HepG2 (cell line): ENCODE measurements around the gene SEPTIN5. TPM values are rescaled to one million over a fixed set of nuclear protein-coding genes. Genes with fewer than 3 reads are reported as not detected.
A peak's percentile ranks its signal among the peaks of the same experiment; 100 is the strongest.

ENCODE experiments used
- EZH2 ChIP-seq: conservative IDR thresholded peaks from 2 replicates; pipeline ENCODE4 v1.6.1; 2012; ENCODE audit warnings: mild to moderate bottlenecking, low read depth, low read length, moderate library complexity
- ZNF512B ChIP-seq: sonication (generic); formaldehyde crosslinking; IDR thresholded peaks from 2 replicates; pipeline ENCODE4 v1.5.1; 2020; ENCODE audit warnings: missing genetic modification reagents, mild to moderate bottlenecking, borderline replicate concordance
- polyA plus RNA-seq, 8 experiments: library from polyadenylated mRNA; depleted of rRNA in 3 of 8; stranded (reverse) in 7 of 8; unstranded in 1 of 8; fragments of >200 nt; fragmentation: Illumina TruSeq in 4 of 8; extraction: Trizol in 4 of 8; gene quantifications; 2 replicates each; pipeline versions ENCODE4 v1.2.1 to v1.2.3, GENCODE V29; 2011 to 2016; ENCODE audit warnings: low read depth in 4 of 8, missing spikeins in 1 of 8, mixed read lengths in 1 of 8; ENCODE audit not compliant: insufficient read depth in 1 of 8
- total RNA-seq, 5 experiments: library from RNA; depleted of rRNA; stranded (reverse); fragments of >200 nt; fragmentation: Illumina TruSeq; extraction: Trizol; gene quantifications; 2 replicates each; pipeline ENCODE4 v1.2.3, GENCODE V29; 2016; ENCODE audit warnings: low read depth in 1 of 5
- TF ChIP-seq, protein P1 (sequence below): sonication (generic); formaldehyde crosslinking; IDR thresholded peaks from 2 replicates; pipeline ENCODE4 v1.4.0; 2020; ENCODE audit warnings: mild to moderate bottlenecking, missing genetic modification reagents
- TF ChIP-seq, protein P2 (sequence below): sonication (generic); formaldehyde crosslinking; IDR thresholded peaks from 2 replicates; pipeline ENCODE4 v1.5.0; 2020; ENCODE audit warnings: mild to moderate bottlenecking, missing genetic modification reagents

The SEPTIN5 gene
- total and polyA plus RNA-seq, 2 of the 13 experiments (the other 11 are each of a cell fraction or from before 2014, with no cell fraction given) = 0.33 TPM; not detected in 1

DNA sequence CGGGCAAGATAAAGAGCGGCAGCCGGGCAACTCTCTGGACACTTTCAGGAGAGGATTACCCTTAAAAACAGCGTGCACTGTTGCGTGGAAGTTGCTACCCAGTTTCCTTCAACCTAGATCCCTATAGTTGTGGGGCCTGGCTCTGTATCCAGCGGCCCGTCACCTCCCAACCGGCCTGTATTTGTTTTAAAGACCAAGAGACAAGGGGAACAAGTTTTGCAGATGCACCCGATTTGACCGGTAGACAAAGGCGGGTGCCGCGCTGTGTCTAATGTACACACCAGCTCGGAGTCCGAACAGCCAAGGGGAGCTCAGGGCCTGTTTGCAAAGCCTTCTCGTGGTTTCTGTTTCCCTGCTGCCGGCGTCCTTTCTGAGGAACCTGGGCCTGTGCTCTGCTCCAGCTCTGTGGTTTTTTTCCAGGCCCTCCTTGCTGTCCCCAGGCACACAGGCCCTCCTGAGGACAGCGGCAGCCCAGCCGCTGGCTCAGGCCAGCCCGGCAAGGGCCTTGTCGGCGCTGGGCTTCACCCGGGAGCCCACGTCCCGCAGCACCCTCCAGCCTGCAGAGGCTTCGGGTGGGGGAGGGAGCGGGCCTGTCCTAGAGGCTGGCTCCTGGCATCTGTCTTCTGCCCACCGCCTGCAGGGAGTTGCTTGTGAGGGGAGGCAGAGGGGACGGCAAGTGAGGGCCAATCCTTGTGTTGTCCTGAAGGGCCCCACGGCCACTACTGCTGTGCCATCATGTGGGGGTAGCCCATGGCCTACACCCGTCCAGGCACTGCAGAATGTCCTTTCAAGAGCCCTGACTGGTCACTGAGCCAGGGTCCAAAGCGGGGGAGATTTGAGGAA is 47.6 kb downstream of the SEPTIN5 start (continued):
- TF ChIP-seq, protein P1, sequence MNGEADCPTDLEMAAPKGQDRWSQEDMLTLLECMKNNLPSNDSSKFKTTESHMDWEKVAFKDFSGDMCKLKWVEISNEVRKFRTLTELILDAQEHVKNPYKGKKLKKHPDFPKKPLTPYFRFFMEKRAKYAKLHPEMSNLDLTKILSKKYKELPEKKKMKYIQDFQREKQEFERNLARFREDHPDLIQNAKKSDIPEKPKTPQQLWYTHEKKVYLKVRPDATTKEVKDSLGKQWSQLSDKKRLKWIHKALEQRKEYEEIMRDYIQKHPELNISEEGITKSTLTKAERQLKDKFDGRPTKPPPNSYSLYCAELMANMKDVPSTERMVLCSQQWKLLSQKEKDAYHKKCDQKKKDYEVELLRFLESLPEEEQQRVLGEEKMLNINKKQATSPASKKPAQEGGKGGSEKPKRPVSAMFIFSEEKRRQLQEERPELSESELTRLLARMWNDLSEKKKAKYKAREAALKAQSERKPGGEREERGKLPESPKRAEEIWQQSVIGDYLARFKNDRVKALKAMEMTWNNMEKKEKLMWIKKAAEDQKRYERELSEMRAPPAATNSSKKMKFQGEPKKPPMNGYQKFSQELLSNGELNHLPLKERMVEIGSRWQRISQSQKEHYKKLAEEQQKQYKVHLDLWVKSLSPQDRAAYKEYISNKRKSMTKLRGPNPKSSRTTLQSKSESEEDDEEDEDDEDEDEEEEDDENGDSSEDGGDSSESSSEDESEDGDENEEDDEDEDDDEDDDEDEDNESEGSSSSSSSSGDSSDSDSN (CRISPR knock-in tag) = peak; percentile 56; the same call in 1 of the 2 replicates
- TF ChIP-seq, protein P2, sequence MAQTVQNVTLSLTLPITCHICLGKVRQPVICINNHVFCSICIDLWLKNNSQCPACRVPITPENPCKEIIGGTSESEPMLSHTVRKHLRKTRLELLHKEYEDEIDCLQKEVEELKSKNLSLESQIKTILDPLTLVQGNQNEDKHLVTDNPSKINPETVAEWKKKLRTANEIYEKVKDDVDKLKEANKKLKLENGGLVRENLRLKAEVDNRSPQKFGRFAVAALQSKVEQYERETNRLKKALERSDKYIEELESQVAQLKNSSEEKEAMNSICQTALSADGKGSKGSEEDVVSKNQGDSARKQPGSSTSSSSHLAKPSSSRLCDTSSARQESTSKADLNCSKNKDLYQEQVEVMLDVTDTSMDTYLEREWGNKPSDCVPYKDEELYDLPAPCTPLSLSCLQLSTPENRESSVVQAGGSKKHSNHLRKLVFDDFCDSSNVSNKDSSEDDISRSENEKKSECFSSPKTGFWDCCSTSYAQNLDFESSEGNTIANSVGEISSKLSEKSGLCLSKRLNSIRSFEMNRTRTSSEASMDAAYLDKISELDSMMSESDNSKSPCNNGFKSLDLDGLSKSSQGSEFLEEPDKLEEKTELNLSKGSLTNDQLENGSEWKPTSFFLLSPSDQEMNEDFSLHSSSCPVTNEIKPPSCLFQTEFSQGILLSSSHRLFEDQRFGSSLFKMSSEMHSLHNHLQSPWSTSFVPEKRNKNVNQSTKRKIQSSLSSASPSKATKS = no peak
- TF ChIP-seq ZNF512B = 0 out of 2 replicates have a peak, but pooled peaks have one; percentile 43
- 0 out of 2 replicates have a peak, but pooled peaks have one; percentile 23 for TF ChIP-seq EZH2
- TF ChIP-seq, all 625 proteins: peak for 17
